DOHH2 (cell line): ENCODE results near the gene TMEM170A.

Experiments used
- H3F3A ChIP-seq: fragments of 200-600 bp; sonication (generic), shearing (Covaris generic); 2 replicates; pipeline ENCODE4 v1.6.0; 2016; ENCODE audit warnings: antibody characterized with exemption, mild to moderate bottlenecking; ENCODE audit not compliant: control insufficient read depth, insufficient read depth
- H3K27ac ChIP-seq: fragments of 200-600 bp; sonication (generic); 2 replicates; pipeline ENCODE4 v1.5.1; 2014; ENCODE audit warnings: low read depth, mild to moderate bottlenecking, low read length, moderate library complexity
- H3K27me3 ChIP-seq: fragments of 200-600 bp; sonication (generic); 2 replicates; pipeline ENCODE4 v1.6.1; 2014; ENCODE audit warnings: mild to moderate bottlenecking, low read length, mixed read lengths; ENCODE audit not compliant: control insufficient read depth
- H3K36me3 ChIP-seq: fragments of 200-600 bp; sonication (generic); 2 replicates; pipeline ENCODE4 v1.6.1; 2014; ENCODE audit warnings: mild to moderate bottlenecking, low read length, moderate library complexity, mixed read lengths; ENCODE audit not compliant: control insufficient read depth
- H3K4me1 ChIP-seq: fragments of 200-600 bp; sonication (generic); 2 replicates; pipeline ENCODE4 v1.6.1; 2014; ENCODE audit warnings: mild to moderate bottlenecking, low read length, mixed read lengths; ENCODE audit not compliant: control insufficient read depth
- H3K4me2 ChIP-seq: fragments of 200-600 bp; sonication (generic); 2 replicates; pipeline ENCODE4 v1.6.0; 2014; ENCODE audit warnings: mild to moderate bottlenecking, low read length, moderate library complexity
- H3K4me3 ChIP-seq: fragments of 200-600 bp; sonication (generic); 2 replicates; pipeline ENCODE4 v1.5.1; 2014; ENCODE audit warnings: mild to moderate bottlenecking, low read length, mixed read lengths
- H3K79me2 ChIP-seq: fragments of 200-600 bp; sonication (generic); 2 replicates; pipeline ENCODE4 v1.6.1; 2014; ENCODE audit warnings: mild to moderate bottlenecking, low read length, mixed read lengths; ENCODE audit not compliant: control insufficient read depth
- H3K9me2 ChIP-seq: fragments of 200-600 bp; sonication (generic); replicated peaks from 2 replicates; pipeline ENCODE4 v1.6.1; 2014; ENCODE audit warnings: mild to moderate bottlenecking, low read length, mixed read lengths; ENCODE audit not compliant: control insufficient read depth
- H3K9me3 ChIP-seq: fragments of 200-600 bp; sonication (generic); 2 replicates; pipeline ENCODE4 v1.6.1; 2014; ENCODE audit warnings: antibody characterized with exemption, low read length, mixed read lengths; ENCODE audit not compliant: control insufficient read depth, insufficient read depth
- H4K20me1 ChIP-seq: fragments of 200-600 bp; sonication (generic); 2 replicates; pipeline ENCODE4 v1.6.0; 2014; ENCODE audit warnings: low read depth, mild to moderate bottlenecking, antibody characterized with exemption, low read length, moderate library complexity; ENCODE audit not compliant: control insufficient read depth, insufficient read depth
- CTCF ChIP-seq: fragments of 200-600 bp; sonication (generic); IDR thresholded peaks from one replicate; pipeline ENCODE4 v1.5.1; 2014; ENCODE audit warnings: antibody characterized with exemption, mild to moderate bottlenecking, low read depth, low read length; ENCODE audit not compliant: poor library complexity, severe bottlenecking
- EZH2phosphoT487 ChIP-seq: fragments of 200-600 bp; sonication (generic); IDR thresholded peaks from 2 replicates; pipeline ENCODE4 v1.6.1; 2017; ENCODE audit warnings: borderline replicate concordance, mild to moderate bottlenecking, antibody characterized with exemption, low read length, moderate library complexity, mixed read lengths

TMEM170A gene

DNA sequence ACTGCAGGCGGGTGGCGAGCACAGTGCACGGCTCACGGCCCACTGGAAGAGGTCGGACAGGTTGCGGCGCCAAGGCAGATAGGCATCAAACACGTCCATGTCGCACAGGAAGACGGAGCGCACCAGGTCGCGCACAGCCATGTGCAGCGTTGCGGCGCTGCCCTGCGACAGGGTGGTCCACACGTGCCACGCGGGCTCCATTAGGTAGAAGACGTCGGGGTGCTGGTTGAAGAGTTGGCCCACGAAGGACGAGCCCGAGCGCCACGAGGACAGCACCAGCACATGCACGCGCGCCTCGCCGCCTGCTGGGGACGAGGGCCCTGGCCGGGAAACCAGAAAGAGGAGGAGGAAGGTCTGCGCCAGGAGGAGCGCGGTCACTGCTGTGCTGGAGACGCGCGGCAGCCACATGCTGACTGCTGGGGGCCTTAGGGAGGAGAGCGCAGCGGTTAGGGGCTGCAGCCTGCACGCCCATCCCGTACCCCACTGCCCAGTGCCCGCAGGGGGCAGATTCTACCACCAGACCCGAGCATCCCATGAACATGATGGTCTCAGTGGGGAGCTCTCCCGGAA is 15.0 kb upstream of the TMEM170A start:
- Histone ChIP-seq H3K36me3 (no peaks in the 10 kb centered on the region), H3K9me2 (no peaks in the 10 kb centered on the region), H3K4me3 (no peak overlapping the region), H3K27me3 (no peaks in the 10 kb centered on the region), H4K20me1 (no peaks in the 10 kb centered on the region), H3K4me2 (no peak overlapping the region), H3K4me1 (peaks cover 2% of the 10 kb centered on the region), H3K79me2 (no peaks in the 10 kb centered on the region), H3F3A (no peaks in the 10 kb centered on the region), H3K9me3 (no peaks in the 10 kb centered on the region), H3K27ac (no peak overlapping the region)
- TF ChIP-seq EZH2phosphoT487 (no peak), CTCF (no peak)

DNA sequence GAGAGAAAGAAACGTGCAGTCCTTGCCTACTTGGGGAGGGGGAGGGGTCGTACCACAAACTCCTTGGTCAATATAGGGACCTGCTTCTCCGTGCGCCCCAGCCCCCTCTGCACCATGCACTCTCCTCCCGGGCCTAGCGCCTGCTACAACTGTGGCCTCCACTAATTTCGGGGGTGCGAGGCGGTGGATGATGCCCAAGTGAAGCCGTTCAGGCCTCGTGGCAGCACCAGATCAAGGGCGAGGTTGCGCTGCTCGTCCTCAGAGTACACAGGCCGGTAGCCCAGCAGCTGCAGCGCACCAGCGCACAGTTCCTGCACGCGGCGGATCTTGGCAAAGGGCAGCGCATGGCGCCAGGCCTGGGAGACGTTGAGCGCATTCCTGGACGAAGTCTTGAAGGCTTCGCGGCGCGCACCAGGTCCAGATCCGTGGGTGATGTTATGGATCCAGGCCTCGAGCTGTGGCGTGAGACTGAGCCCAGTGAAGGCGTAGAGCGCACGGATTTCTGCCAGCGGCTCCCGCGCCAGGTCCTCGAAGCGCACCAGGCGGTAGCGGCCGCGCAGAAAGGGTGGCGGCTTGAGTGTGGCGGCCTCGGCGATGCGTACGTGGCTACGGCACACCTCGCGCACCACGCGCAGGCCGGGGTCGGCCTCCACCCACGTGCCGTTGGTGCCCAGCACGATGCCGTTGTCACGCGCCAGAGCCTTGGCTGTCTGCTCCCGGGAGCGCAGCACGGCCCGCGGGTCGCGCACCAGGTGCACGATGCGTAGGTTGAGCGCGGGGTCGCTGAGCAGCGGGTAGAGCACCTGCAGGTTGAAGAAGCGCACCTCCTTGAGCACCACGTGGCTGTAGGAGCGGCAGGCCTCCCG is 14.2 kb upstream of the TMEM170A start:
- Histone ChIP-seq H3K9me3 (no peaks in the 10 kb centered on the region), H3K27ac (no peak overlapping the region)
- TF ChIP-seq EZH2phosphoT487 (no peak), CTCF (no peak)

GRCh38 chr16:75477680-75478473 is 13.4 kb upstream of the TMEM170A start:
- Histone ChIP-seq H3K4me1 (no peaks in the 10 kb centered on the region), H3F3A (no peaks in the 10 kb centered on the region), H3K9me3 (no peaks in the 10 kb centered on the region), H3K27ac (no peak overlapping the region), H4K20me1 (no peaks in the 10 kb centered on the region), H3K4me2 (no peak overlapping the region), H3K79me2 (no peaks in the 10 kb centered on the region), H3K9me2 (no peaks in the 10 kb centered on the region), H3K27me3 (no peaks in the 10 kb centered on the region), H3K36me3 (no peaks in the 10 kb centered on the region), H3K4me3 (no peak overlapping the region)
- no peak for TF ChIP-seq CTCF
- TF ChIP-seq EZH2phosphoT487, result no peak

More for the DNA sequence above, 14.2 kb upstream of the TMEM170A start:
- Histone ChIP-seq H3K79me2 (no peaks in the 10 kb centered on the region), H3K36me3 (no peaks in the 10 kb centered on the region), H3F3A (no peaks in the 10 kb centered on the region), H3K27me3 (no peaks in the 10 kb centered on the region), H4K20me1 (no peaks in the 10 kb centered on the region), H3K4me2 (no peak overlapping the region), H3K9me2 (no peaks in the 10 kb centered on the region), H3K4me1 (no peaks in the 10 kb centered on the region), H3K4me3 (no peak overlapping the region)
